T-helper 22 cell (primary cell): ENCODE measurements around the gene DISC1.

ENCODE experiments used
- DNase-seq: peaks from one replicate; pipeline ENCODE4 v3.0.0-alpha.2; 2020; ENCODE audit warnings: low read depth

DISC1 gene

GRCh38 chr1:232005300-232005699 lies 378.7 kb downstream of the DISC1 start:
- no peak for DNase-seq

DNA sequence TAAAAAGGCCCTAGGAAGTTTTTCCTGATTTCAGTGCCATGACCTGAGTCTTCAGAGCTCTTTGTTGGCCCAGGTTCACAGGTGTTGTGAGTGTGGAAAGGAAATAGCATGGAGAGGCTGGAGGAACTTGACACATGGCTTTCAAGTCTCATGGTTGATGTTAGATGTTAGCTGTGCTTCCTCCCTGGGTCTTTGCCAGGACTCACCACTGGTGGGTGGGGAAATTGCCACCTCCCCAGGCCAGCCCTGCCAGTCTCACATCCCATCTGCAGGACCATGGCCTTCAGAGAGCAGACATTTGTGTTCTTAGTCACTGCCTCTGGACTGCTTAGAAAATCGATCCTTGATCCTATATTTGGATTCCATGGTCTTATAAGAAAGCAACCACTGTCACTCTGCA lies 383.2 kb downstream of the DISC1 start:
- no peak for DNase-seq

DNA sequence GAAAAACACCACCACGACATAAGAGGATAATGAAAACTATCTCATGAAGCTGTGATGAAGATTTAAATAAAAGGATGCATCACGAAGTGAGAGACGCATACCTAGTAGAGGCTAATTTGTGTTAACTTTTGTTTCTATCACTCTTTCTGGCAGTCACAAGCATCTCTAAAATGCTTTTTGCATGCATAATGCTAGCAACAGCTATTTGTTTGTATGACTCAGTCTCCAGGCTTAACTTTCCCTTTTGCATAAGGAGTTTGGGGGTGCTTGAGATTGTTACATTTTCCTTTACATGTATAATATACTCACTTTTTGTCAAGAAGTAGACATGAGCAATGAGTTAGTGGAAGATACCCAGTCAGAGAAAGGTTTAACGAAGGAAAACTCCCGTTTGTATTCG lies 385.4 kb downstream of the DISC1 start:
- no peak for DNase-seq

DNA sequence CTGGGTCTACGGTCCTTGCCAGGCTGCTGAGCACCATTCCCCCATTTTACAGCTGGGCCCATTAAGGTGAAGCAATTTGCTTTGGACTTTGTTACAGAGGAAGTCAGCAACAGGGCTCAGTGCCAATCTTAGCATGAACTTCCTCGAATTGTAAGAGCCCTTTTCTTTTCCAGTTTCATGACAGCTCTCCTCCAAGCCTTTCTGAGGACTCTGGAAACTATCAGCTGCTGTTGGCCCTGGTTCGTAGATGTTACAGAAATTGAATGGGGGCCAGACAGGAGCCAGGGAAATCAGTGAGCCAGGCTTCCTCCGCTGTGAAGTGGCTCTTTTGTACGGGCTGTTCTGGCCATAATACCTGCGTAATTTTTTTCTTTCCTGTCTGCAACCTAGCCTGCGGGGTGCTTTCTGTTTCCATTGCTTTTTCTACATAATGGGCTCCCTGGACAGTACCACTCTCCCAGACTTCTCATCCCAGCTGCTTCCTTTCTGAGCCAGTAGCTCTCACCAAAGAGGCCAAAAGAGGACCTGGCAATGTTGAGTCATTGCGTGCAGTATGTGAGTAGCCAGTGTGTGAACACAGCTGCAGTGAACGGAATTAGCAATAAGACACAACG lies 386.3 kb downstream of the DISC1 start:
- no peak for DNase-seq

DNA sequence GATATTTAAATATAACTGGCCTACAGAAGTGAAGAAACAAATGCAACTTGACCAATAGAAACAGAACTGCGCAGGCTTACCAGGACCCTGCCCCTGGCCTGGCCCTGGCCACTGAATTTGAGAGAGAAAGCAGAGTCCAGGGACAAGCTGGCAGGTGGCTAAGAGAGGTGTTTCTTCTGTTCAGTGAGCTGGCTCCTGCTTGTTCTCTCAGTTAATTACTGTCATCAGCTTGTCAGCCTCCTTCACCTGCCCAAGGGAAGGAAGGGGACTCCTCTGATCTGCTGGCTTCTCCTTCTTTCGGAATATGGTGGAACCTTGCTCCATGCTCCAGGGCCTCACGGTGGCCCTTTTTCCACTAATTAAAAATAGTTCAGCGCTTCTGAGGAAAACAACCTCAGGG lies 388.4 kb downstream of the DISC1 start:
- DNase-seq = no peak

DNA sequence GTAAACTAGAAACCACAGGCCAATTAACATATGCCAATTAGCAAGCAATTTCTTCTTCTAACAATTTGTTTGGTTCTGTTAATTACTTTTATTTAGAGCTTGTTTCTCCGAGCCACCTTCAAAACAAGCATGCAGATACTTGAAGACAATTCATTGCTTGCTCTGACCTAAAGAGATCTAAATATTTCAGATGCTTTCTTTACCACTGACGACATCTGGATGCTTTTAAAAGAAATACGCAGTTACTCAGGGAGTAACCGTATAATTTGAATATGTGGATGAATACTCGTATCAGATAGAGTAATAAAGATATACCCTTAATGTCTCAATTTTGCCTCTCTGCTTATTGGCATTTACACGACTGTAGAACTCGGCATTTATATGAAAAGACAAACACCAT lies 390.0 kb downstream of the DISC1 start:
- no peak for DNase-seq

DNA sequence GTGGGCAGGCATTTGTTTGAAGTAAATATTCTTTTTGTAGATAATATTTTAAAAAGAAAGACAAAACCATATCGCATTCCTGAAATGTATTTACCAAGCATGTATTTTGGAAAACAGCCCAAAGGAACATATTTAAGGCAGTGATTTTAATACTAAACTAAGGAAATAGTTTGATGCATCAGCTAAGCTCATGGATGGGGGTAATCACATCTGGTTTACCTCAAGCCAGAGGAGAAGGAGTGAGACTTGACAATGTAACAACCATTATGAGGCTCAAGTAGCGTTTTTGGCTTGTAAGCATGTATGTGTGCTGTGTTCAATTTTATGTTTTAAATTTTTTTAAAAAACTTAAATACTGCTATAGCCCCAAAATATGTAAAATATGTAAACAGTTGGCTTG lies 390.5 kb downstream of the DISC1 start:
- DNase-seq = no peak

GRCh38 chr1:232017759-232018158 lies 391.2 kb downstream of the DISC1 start:
- no peak for DNase-seq

GRCh38 chr1:232018231-232019025 lies 391.8 kb downstream of the DISC1 start:
- DNase-seq = no peak

GRCh38 chr1:232019026-232019340 lies 392.4 kb downstream of the DISC1 start:
- no peak for DNase-seq

GRCh38 chr1:232020352-232020751 lies 393.8 kb downstream of the DISC1 start:
- no peak for DNase-seq

DNA sequence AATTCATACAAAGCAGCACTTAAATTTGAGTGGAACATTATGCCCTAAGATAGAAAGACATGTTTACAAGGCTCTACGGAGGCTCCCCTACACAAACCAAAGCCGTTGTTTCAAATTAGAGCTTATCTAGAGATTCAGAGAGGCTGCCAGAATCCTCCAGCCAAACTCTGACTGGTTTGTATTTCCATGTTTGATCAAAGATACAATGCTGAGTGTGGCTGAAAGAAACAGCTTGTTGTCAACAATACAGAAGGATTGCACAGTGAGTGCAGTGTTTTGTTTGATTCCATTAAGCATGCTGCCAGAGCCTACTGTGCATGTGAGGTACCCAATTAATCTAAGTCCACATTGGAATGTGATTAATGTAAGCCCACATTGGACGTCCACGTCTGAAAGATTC lies 402.7 kb downstream of the DISC1 start:
- DNase-seq = no peak

DNA sequence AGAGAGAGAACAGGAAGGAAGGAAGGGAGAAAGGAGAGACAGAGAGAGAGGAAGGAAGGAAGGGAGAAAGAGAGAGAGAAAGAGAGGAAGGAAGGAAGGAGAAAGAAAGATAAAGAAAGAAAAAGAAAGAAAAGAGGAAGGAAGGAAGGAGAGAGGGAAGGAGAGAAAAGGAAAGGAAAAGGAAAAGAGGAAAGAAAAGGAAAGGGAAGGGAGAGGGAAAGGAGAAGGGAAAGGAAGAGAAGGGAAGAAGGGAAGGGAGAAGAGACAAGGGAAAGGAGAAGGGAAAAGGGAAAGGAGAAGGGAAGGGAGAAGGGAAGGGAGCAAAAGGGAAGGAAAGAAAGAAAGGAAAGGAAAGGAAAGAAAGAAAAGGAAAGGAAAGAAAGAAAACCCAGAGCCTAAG lies 404.6 kb downstream of the DISC1 start:
- no peak for DNase-seq

GRCh38 chr1:232033285-232033684 lies 406.7 kb downstream of the DISC1 start:
- DNase-seq = no peak

DNA sequence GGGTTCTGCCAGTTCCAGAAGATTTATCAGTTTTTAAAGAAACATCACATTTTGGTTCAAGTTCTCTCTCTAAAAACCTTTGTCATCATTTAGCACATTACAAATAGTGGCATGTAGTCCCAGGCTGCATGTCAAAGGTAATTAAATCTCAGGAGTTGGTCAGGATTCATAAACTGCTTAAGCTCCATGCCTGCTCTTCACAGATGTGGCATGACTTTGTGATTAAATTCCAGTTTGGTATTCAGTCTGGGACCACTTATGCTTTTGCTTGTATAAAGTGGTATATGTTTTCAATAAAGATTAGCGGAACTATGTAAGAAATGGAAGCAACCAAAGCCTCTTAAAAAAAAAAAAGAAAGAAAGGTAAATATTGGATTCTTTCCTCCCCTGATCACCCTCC lies 408.0 kb downstream of the DISC1 start:
- no peak for DNase-seq

DNA sequence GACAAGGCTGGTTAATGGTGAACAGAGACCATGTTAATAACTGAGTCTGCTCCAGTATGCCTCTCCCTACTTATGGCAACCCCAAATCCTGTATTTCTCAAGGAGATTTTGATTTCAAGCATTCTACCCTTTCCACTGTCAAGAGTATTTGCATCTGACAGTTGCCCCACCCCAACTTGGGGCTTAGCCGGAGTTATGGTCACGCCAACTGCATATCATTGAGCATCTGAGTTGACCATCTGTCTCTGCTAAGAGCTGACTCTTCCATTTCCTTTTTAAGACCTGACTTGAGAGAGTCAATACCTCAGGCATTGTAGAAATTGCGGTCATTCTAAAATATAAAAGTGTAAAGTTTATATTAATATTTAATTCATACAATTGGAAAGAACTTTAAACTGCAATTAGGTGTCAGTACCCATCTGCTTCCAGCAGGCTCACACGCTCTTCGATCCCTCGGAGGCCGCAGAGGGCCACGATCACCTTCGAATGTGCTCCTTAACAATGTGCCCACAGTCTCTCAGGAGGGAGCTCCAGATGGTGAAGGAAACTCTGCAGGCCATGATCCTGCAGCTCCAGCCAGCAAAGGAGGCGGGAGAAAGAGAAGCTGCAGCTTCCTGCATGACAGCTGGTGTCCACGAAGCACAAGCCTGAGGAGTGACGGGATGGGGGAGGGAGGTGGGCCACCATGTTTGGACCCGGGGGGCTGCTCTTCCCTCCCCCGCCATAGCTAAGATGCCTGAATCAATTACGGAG lies 409.8 kb downstream of the DISC1 start:
- no peak for DNase-seq

DNA sequence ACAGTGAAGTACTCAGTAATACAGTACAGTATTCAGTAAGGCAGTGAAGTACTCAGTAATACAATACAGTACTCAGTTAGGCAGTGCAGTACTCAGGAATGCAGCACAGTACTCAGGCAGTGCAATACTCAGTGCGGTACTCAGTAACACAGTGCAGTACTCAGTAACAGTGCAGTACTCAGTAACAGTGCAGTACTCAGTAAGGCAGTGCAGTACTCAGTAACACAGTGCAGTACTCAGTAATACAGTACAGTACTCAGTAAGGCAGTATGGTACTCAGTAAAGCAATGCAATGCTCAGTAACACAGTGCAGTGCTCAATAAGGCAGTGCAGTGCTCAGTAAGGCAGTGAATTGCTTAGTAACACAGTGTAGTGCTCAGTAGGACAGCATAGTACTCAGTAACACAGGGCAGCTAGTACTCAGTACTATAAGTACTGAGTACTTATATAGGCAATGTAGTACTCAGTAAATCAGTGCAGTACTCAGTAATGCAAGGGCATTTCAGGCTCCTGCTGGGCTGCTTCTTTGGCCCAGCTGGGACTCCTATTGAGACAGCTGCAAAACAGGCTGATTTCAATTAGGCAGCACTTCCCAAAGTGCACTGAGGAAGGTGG lies 411.3 kb downstream of the DISC1 start:
- DNase-seq = no peak

GRCh38 chr1:232038706-232039677 lies 412.4 kb downstream of the DISC1 start:
- no peak for DNase-seq

GRCh38 chr1:232040260-232040659 lies 413.7 kb downstream of the DISC1 start:
- DNase-seq = no peak

- no peak for DNase-seq
These were observed 418.1 kb downstream of the DISC1 start for GRCh38 chr1:232044728-232045127.

DNA sequence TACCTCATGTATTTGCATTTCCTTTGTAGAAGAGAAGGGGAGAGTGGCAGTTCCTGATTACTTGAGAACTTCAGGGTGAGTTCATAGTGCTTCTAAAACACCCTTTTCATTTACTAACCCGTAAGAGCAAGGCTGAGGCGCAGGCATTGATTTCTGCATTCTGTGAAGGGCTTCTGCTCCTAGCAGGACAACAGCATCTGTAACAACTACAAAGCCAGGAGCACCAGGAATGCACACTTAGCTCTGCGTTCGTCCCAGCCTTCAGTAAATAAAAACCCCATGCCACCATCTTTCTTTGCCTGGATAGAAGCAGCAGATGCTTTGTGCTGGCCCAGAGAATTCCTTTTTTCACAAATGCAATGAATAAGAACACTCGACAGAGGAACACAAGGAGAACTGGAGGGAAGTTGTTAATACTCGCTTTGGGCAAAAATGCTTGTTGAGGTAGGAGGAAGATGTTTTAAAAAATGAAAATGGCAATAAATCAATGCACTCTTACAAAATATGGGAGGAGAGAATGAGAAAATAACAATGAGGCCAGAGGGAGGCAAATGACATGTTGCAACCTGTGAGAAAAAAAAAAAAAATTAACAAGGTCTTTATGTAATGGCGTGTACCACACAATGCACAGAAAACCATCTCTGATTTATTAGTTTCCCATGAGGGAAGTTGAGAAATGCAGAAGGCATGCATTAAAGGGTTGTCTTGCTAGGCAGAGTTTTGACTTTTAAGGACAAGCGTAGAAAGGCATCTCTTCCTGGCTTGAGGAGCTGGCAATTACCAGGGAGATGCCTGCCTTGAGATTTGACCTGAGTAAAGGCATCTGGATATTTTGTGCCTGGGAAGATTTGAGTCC lies 418.8 kb downstream of the DISC1 start:
- no peak for DNase-seq
